ENCODE results near the gene ZNF212. TPM values are rescaled to one million over a fixed set of nuclear protein-coding genes. Genes with fewer than 3 reads are reported as not detected.

ZNF212 gene
- total RNA-seq, 1 donor from 2014 or later = 15.8 TPM

GRCh38 chr7:149252378-149252777 lies 12.9 kb downstream of the ZNF212 start:
- H3K9me3 Mint-ChIP-seq = no peaks in the 10 kb centered on the region
- DNase-seq (ENCODE audit: low read depth, low spot score) = no peak
- H3K27ac Mint-ChIP-seq (ENCODE audit: unreplicated experiment) = no peak overlapping the region
- H3K4me3 Mint-ChIP-seq = no peak overlapping the region
- no peaks in the 10 kb centered on the region for H3K27me3 Mint-ChIP-seq (ENCODE audit: low read depth)
- TF ChIP-seq CTCF (conservative IDR thresholded peaks at IDR 0.05) = no peak
- H3K4me1 Mint-ChIP-seq = no peaks in the 10 kb centered on the region
- peaks cover 2% of the 10 kb centered on the region for H3K36me3 Mint-ChIP-seq (ENCODE audit: low read depth)

GRCh38 chr7:149253665-149254064 lies 14.2 kb downstream of the ZNF212 start:
- Mint-ChIP-seq H3K27ac (ENCODE audit: unreplicated experiment) (no peak overlapping the region), H3K4me3 (no peak overlapping the region), H3K9me3 (no peaks in the 10 kb centered on the region), H3K36me3 (ENCODE audit: low read depth) (peaks cover 2% of the 10 kb centered on the region), H3K4me1 (no peaks in the 10 kb centered on the region), H3K27me3 (ENCODE audit: low read depth) (no peaks in the 10 kb centered on the region)
- TF ChIP-seq CTCF (conservative IDR thresholded peaks at IDR 0.05) = no peak
- DNase-seq (ENCODE audit: low read depth, low spot score) = no peak

GRCh38 chr7:149254181-149254858 lies 14.9 kb downstream of the ZNF212 start:
- DNase-seq (ENCODE audit: low read depth, low spot score) = no peak
- Mint-ChIP-seq H3K4me1 (no peaks in the 10 kb centered on the region), H3K27ac (ENCODE audit: unreplicated experiment) (no peak overlapping the region), H3K4me3 (no peak overlapping the region), H3K9me3 (no peaks in the 10 kb centered on the region), H3K27me3 (ENCODE audit: low read depth) (no peaks in the 10 kb centered on the region), H3K36me3 (ENCODE audit: low read depth) (peaks cover 2% of the 10 kb centered on the region)
- no peak for TF ChIP-seq CTCF (conservative IDR thresholded peaks at IDR 0.05)

- no peaks in the 10 kb centered on the region for H3K27me3 Mint-ChIP-seq (ENCODE audit: low read depth)
- no peaks in the 10 kb centered on the region for H3K4me1 Mint-ChIP-seq
- no peak for DNase-seq (ENCODE audit: low read depth, low spot score)
- no peak for TF ChIP-seq CTCF (conservative IDR thresholded peaks at IDR 0.05)
- peaks cover 2% of the 10 kb centered on the region for H3K36me3 Mint-ChIP-seq (ENCODE audit: low read depth)
- H3K4me3 Mint-ChIP-seq = no peak overlapping the region
- no peak overlapping the region for H3K27ac Mint-ChIP-seq (ENCODE audit: unreplicated experiment)
- H3K9me3 Mint-ChIP-seq = no peaks in the 10 kb centered on the region
Observed at GRCh38 chr7:149255174-149255573, 15.7 kb downstream of the ZNF212 start.

DNA sequence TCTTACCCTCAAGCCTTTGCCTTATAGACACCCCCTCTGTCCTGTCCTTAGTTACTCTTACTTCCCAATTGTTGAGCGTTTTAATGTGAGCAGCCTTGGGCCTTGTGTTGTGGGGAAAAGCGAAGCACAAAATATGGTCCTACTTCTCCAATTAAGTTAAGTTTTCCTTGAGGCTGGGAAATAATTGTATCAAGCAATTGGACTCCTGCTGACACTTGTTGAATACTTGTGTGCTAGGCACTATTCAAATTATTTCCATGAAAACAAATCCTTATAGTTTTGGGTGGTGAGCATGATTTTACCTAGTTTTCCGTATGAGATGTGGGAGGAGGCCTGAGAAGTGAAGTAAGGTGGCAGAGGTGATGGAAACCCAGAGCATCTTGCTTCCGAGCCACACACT lies 17.1 kb downstream of the ZNF212 start:
- no peak for DNase-seq (ENCODE audit: low read depth, low spot score)
- H3K4me3 Mint-ChIP-seq = no peak overlapping the region
- TF ChIP-seq CTCF (conservative IDR thresholded peaks at IDR 0.05) = no peak
- H3K4me1 Mint-ChIP-seq = peaks cover 5% of the 10 kb centered on the region
- H3K27ac Mint-ChIP-seq (ENCODE audit: unreplicated experiment) = no peak overlapping the region
- no peaks in the 10 kb centered on the region for H3K27me3 Mint-ChIP-seq (ENCODE audit: low read depth)
- H3K9me3 Mint-ChIP-seq = no peaks in the 10 kb centered on the region
- peaks cover 2% of the 10 kb centered on the region for H3K36me3 Mint-ChIP-seq (ENCODE audit: low read depth)
